Thyroid gland (tissue), 4 donors: ENCODE data around the gene VSTM2B. TPM values are rescaled to one million over a fixed set of nuclear protein-coding genes. Genes with fewer than 3 reads are reported as not detected.

ENCODE experiments used
- DNase-seq, 2 donors: peaks; one replicate each; pipeline ENCODE4 v3.0.0-alpha.2; 2019
- H3K27ac ChIP-seq, 3 donors: fragments of 200-600 bp; sonication (generic); 1 replicate in 2 of 3; 2 replicates in 1 of 3; pipeline ENCODE4 v1.5.1; 2016 to 2019; ENCODE audit warnings: mild to moderate bottlenecking in 1 of 3, moderate library complexity in 1 of 3
- H3K27me3 ChIP-seq: fragments of 200-600 bp; sonication (generic); one replicate; pipeline ENCODE4 v1.5.1; 2019
- H3K36me3 ChIP-seq, 2 donors: fragments of 200-600 bp; sonication (generic); one replicate each; pipeline ENCODE4 v1.5.1; 2016 to 2019
- H3K4me1 ChIP-seq, 2 donors: fragments of 200-600 bp; sonication (generic); one replicate each; pipeline ENCODE4 v1.5.1; 2017 to 2019
- H3K4me3 ChIP-seq, 3 donors: fragments of 200-600 bp; sonication (generic); replicated peaks in 1 of 3; 1 replicate in 2 of 3; 2 replicates in 1 of 3; pipeline ENCODE4 v1.5.1; 2016; ENCODE audit warnings: mild to moderate bottlenecking in 1 of 3
- H3K9me3 ChIP-seq: fragments of 200-600 bp; sonication (generic); one replicate; pipeline ENCODE4 v1.5.1; 2017
- POLR2A ChIP-seq, 2 donors: fragments of 450-650 bp; IDR thresholded peaks; one replicate each; pipeline ENCODE4 v1.6.1; 2017; ENCODE audit warnings: antibody characterized with exemption in 2 of 2, mild to moderate bottlenecking in 2 of 2, moderate library complexity in 1 of 2
- WGBS, 2 donors: methylation state at CpG; one replicate each; pipeline ENCODE4 v1.1.5; 2017; 5-methylcytosine and 5-hydroxymethylcytosine counted together
- intact Hi-C: fragments of 100-400 bp; cut with DNase I; formaldehyde crosslinking; loops from one replicate; pipeline ENCODE4 v1.15.1; 2023
- total RNA-seq, 4 donors: library from RNA; depleted of rRNA; stranded (reverse); fragments of >200 nt; gene quantifications; one replicate each; pipeline ENCODE4 v1.2.3, GENCODE V29; 2016
- TF ChIP-seq, protein P1 (sequence below), 6 experiments: fragments of 200-600 bp in 3 of 6; fragments of 450-650 bp in 3 of 6; sonication (generic) in 3 of 6; IDR thresholded peaks; one replicate each; pipeline ENCODE4 v1.5.1; 2016 to 2019; ENCODE audit warnings: antibody characterized with exemption in 6 of 6, mild to moderate bottlenecking in 2 of 6, inconsistent platforms in 1 of 6, moderate library complexity in 1 of 6

Gene VSTM2B
- total RNA-seq, 4 donors from 2014 or later: not detected

DNA sequence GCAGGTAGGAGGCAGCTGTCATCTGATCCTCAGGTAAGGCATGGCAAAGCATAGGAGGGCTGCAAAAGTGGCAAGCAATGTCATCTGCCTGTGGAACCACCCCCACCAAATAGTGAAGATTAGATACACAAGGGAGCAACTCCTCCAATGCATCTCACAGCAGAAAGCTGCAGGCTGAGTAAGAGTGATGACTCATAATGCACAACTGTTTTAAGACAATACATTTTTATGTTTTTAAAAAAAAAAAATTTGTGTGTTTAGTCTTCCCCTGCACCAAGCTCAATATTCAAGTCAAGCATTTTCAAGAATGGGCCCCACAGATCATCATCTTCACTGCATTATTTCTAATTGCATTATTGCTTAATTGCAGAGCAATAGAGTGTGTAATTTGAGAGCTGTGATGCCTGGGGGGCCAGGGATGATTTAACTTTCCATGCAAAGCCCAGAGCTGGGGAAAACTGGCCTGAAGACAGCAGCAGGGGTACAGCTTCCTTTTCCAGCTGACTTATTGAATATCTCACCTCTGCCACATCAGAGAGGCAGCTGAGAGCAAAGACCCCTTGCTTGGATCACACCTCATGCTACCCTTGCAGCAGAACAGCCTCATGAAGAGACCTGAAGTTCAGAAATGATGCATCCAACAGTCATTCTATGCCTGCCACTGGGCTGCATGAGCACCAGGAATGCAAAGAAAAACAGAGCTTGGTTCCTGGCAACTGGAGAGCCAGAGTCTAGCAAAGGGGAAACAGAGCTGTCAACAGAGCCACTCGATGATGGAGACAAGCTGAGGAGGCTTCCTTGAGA is 57.6 kb downstream of the VSTM2B start:
- Histone ChIP-seq H3K36me3 (no peaks in the 10 kb centered on the region), H3K9me3 (no peaks in the 10 kb centered on the region), H3K4me1 (no peaks in the 10 kb centered on the region), H3K4me3 (no peak overlapping the region), H3K27ac (no peak overlapping the region), H3K27me3 (no peaks in the 10 kb centered on the region)
- TF ChIP-seq, protein P1, sequence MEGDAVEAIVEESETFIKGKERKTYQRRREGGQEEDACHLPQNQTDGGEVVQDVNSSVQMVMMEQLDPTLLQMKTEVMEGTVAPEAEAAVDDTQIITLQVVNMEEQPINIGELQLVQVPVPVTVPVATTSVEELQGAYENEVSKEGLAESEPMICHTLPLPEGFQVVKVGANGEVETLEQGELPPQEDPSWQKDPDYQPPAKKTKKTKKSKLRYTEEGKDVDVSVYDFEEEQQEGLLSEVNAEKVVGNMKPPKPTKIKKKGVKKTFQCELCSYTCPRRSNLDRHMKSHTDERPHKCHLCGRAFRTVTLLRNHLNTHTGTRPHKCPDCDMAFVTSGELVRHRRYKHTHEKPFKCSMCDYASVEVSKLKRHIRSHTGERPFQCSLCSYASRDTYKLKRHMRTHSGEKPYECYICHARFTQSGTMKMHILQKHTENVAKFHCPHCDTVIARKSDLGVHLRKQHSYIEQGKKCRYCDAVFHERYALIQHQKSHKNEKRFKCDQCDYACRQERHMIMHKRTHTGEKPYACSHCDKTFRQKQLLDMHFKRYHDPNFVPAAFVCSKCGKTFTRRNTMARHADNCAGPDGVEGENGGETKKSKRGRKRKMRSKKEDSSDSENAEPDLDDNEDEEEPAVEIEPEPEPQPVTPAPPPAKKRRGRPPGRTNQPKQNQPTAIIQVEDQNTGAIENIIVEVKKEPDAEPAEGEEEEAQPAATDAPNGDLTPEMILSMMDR (IDR thresholded peaks at IDR 0.05): no peak
- no peak for TF ChIP-seq POLR2A (IDR thresholded peaks at IDR 0.05)
- 23 to 47% methylated on average over 1 of the region's 1 CpG for WGBS, 2 donors
- no peak for DNase-seq
- intact Hi-C loops: no loop called here

- Histone ChIP-seq H3K36me3 (no peaks in the 10 kb centered on the region), H3K27ac (no peak overlapping the region), H3K4me1 (no peaks in the 10 kb centered on the region), H3K4me3 (no peak overlapping the region), H3K27me3 (no peaks in the 10 kb centered on the region), H3K9me3 (no peaks in the 10 kb centered on the region)
- no peak for DNase-seq
- intact Hi-C loops: no loop called here
- TF ChIP-seq POLR2A (IDR thresholded peaks at IDR 0.05): no peak
- TF ChIP-seq, protein P1 (IDR thresholded peaks at IDR 0.05): no peak
- 56% methylated on average over 2 of the region's 2 CpGs for WGBS, 2 donors
Measured at GRCh38 chr19:29586401-29586800, 60.6 kb downstream of the VSTM2B start.

DNA sequence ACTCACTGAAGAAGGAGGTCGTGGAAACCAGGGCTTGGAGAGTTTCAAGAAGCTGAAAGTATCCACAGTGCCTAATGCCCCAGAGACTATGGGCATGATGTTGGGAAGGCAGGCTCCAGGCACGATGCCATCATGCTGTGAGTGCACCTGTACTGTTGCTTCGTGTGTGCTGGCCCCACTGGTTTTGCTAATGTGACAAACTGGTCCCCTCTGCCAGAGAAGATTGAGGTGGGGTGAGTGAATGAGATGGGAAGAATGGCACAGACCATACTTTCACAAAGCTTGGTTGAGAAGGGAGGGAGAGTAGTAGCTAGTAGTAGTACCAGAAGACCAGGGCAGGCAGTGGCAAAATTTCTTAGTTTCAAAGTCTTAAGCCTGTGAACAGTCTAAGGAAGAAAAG is 61.3 kb downstream of the VSTM2B start:
- no peaks in the 10 kb centered on the region for H3K4me1 ChIP-seq
- DNase-seq: no peak
- no peak overlapping the region for H3K27ac ChIP-seq
- TF ChIP-seq POLR2A (IDR thresholded peaks at IDR 0.05): no peak
- TF ChIP-seq, protein P1 (IDR thresholded peaks at IDR 0.05): no peak
- H3K4me3 ChIP-seq: no peak overlapping the region
- WGBS, 2 donors: 64 to 65% methylated on average over 3 of the region's 3 CpGs
- H3K9me3 ChIP-seq: no peaks in the 10 kb centered on the region
- H3K36me3 ChIP-seq: no peaks in the 10 kb centered on the region
- intact Hi-C loops: no loop called here
- no peaks in the 10 kb centered on the region for H3K27me3 ChIP-seq

GRCh38 chr19:29587518-29587986 is 61.8 kb downstream of the VSTM2B start:
- Histone ChIP-seq H3K4me3 (no peak overlapping the region), H3K9me3 (no peaks in the 10 kb centered on the region), H3K27ac (no peak overlapping the region), H3K36me3 (no peaks in the 10 kb centered on the region), H3K4me1 (no peaks in the 10 kb centered on the region), H3K27me3 (no peaks in the 10 kb centered on the region)
- DNase-seq: no peak
- WGBS, 2 donors: 59 to 66% methylated on average over 2 of the region's 2 CpGs
- TF ChIP-seq, protein P1 (IDR thresholded peaks at IDR 0.05): no peak
- TF ChIP-seq POLR2A (IDR thresholded peaks at IDR 0.05): no peak
- intact Hi-C loops: no loop called here

GRCh38 chr19:29588095-29588494 is 62.3 kb downstream of the VSTM2B start:
- Histone ChIP-seq H3K4me1 (no peaks in the 10 kb centered on the region), H3K9me3 (no peaks in the 10 kb centered on the region), H3K4me3 (no peak overlapping the region), H3K27me3 (no peaks in the 10 kb centered on the region), H3K36me3 (no peaks in the 10 kb centered on the region), H3K27ac (no peak overlapping the region)
- intact Hi-C loops: no loop called here
- no peak for DNase-seq
- TF ChIP-seq, protein P1 (IDR thresholded peaks at IDR 0.05): no peak
- TF ChIP-seq POLR2A (IDR thresholded peaks at IDR 0.05): no peak
- WGBS, 2 donors: 96% methylated on average over 2 of the region's 2 CpGs
